Sigmoid colon (tissue), 4 donors: Measurements from ENCODE around the gene HDGF.
A peak's percentile ranks its signal among the peaks of the same experiment; 100 is the strongest.

Source experiments
- CTCF ChIP-seq, 4 experiments: fragments of 450-650 bp in 3 of 4; fragments of 200-600 bp in 1 of 4; IDR thresholded peaks; one replicate each; pipeline ENCODE4 v1.5.1; 2016 to 2019; ENCODE audit warnings: antibody characterized with exemption in 4 of 4, mild to moderate bottlenecking in 3 of 4, moderate library complexity in 2 of 4
- EP300 ChIP-seq, 4 donors: sonication (generic); formaldehyde crosslinking; IDR thresholded peaks; one replicate each; pipeline ENCODE4 v1.6.1; 2017; ENCODE audit warnings: antibody characterized with exemption in 4 of 4
- POLR2A ChIP-seq, 2 donors: fragments of 450-650 bp; IDR thresholded peaks; one replicate each; pipeline ENCODE4 v1.6.1; 2016; ENCODE audit warnings: antibody characterized with exemption in 2 of 2, mild to moderate bottlenecking in 2 of 2, moderate library complexity in 2 of 2
- POLR2AphosphoS5 ChIP-seq, 4 donors: sonication (generic); formaldehyde crosslinking; IDR thresholded peaks; one replicate each; pipeline ENCODE4 v1.6.1; 2017; ENCODE audit warnings: antibody characterized with exemption in 4 of 4

DNA sequence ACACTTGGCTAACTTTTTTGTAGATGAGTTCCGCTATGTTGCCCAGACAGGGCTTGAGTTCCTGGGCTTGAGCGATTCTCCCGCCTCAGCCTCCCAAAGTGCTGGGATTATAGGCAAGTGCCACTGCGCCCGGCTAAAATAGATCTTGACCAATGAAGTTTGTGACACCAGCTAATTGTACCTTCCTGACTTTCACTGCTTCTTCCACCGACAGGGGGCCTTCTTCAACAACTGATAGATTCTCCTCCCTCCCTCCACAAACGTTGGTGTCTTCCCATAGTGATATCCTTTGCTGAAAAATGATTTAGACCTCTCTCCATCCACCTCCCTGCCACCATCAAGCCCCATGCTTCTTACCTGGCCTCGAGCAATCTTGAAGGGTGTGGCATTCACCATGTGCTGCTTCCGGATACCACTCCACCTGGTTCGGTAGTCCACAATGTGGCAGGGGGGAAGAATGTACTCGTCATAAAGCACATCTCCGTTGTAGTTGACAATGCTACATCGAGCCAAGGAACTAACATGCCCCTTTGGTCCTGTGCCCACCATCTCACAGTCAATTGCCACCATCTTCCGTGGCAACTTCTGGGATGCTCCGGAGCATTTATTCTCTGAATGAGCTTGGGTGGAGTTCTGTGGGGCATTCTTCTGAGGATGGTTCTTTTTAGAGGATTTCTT, 24.8 kb downstream of the HDGF start:
- TF ChIP-seq EP300 (IDR thresholded peaks at IDR 0.05) = no peak
- no peak for TF ChIP-seq POLR2A (IDR thresholded peaks at IDR 0.05)
- peak in 2 of 4 experiments; percentile 12 to 36 for TF ChIP-seq CTCF (IDR thresholded peaks at IDR 0.05)
- no peak for TF ChIP-seq POLR2AphosphoS5 (IDR thresholded peaks at IDR 0.05)
